ENCODE results near the gene KCNC2.

Gene KCNC2

GRCh38 chr12:75103822-75104221 lies 105.8 kb downstream of the KCNC2 start:
- no peaks in the 10 kb centered on the region for H3K4me1 ChIP-seq (ENCODE audit: control insufficient read depth, insufficient read depth, low read length)
- no peak overlapping the region for H3K9ac ChIP-seq (ENCODE audit: low read depth, low read length)
- H3K9me3 ChIP-seq (ENCODE audit: control insufficient read depth, insufficient read depth, low read length): no peaks in the 10 kb centered on the region
- no peaks in the 10 kb centered on the region for H3K27me3 ChIP-seq (ENCODE audit: control insufficient read depth, insufficient read depth, low read length)
- H3K36me3 ChIP-seq (ENCODE audit: control insufficient read depth, insufficient read depth, low read length): no peaks in the 10 kb centered on the region
- H3K4me3 ChIP-seq (ENCODE audit: low read depth, low read length): no peak overlapping the region

- H3K4me3 ChIP-seq (ENCODE audit: low read depth, low read length): no peak overlapping the region
- no peaks in the 10 kb centered on the region for H3K27me3 ChIP-seq (ENCODE audit: control insufficient read depth, insufficient read depth, low read length)
- H3K36me3 ChIP-seq (ENCODE audit: control insufficient read depth, insufficient read depth, low read length): no peaks in the 10 kb centered on the region
- H3K9ac ChIP-seq (ENCODE audit: low read depth, low read length): no peak overlapping the region
- H3K4me1 ChIP-seq (ENCODE audit: control insufficient read depth, insufficient read depth, low read length): no peaks in the 10 kb centered on the region
- no peaks in the 10 kb centered on the region for H3K9me3 ChIP-seq (ENCODE audit: control insufficient read depth, insufficient read depth, low read length)
Measured at GRCh38 chr12:75101781-75102180, 107.9 kb downstream of the KCNC2 start.

- Histone ChIP-seq H3K9me3 (ENCODE audit: control insufficient read depth, insufficient read depth, low read length) (no peaks in the 10 kb centered on the region), H3K9ac (ENCODE audit: low read depth, low read length) (no peak overlapping the region), H3K36me3 (ENCODE audit: control insufficient read depth, insufficient read depth, low read length) (no peaks in the 10 kb centered on the region), H3K4me3 (ENCODE audit: low read depth, low read length) (no peak overlapping the region), H3K27me3 (ENCODE audit: control insufficient read depth, insufficient read depth, low read length) (no peaks in the 10 kb centered on the region), H3K4me1 (ENCODE audit: control insufficient read depth, insufficient read depth, low read length) (no peaks in the 10 kb centered on the region)
Measured at GRCh38 chr12:75099210-75099609, 110.4 kb downstream of the KCNC2 start.

- Histone ChIP-seq H3K4me3 (ENCODE audit: low read depth, low read length) (no peak overlapping the region), H3K36me3 (ENCODE audit: control insufficient read depth, insufficient read depth, low read length) (no peaks in the 10 kb centered on the region), H3K9ac (ENCODE audit: low read depth, low read length) (no peak overlapping the region)
Measured at GRCh38 chr12:75097003-75097402, 112.6 kb downstream of the KCNC2 start.

GRCh38 chr12:75087654-75088053 lies 122.0 kb downstream of the KCNC2 start:
- no peak overlapping the region for H3K4me3 ChIP-seq (ENCODE audit: low read depth, low read length)
- no peak overlapping the region for H3K9ac ChIP-seq (ENCODE audit: low read depth, low read length)
- H3K4me1 ChIP-seq (ENCODE audit: control insufficient read depth, insufficient read depth, low read length): no peaks in the 10 kb centered on the region
- no peaks in the 10 kb centered on the region for H3K9me3 ChIP-seq (ENCODE audit: control insufficient read depth, insufficient read depth, low read length)
- no peaks in the 10 kb centered on the region for H3K27me3 ChIP-seq (ENCODE audit: control insufficient read depth, insufficient read depth, low read length)
- H3K36me3 ChIP-seq (ENCODE audit: control insufficient read depth, insufficient read depth, low read length): no peaks in the 10 kb centered on the region

More at GRCh38 chr12:75097003-75097402, 112.6 kb downstream of the KCNC2 start:
- Histone ChIP-seq H3K27me3 (ENCODE audit: control insufficient read depth, insufficient read depth, low read length) (no peaks in the 10 kb centered on the region), H3K9me3 (ENCODE audit: control insufficient read depth, insufficient read depth, low read length) (no peaks in the 10 kb centered on the region), H3K4me1 (ENCODE audit: control insufficient read depth, insufficient read depth, low read length) (no peaks in the 10 kb centered on the region)

- Histone ChIP-seq H3K9me3 (ENCODE audit: control insufficient read depth, insufficient read depth, low read length) (no peaks in the 10 kb centered on the region), H3K4me3 (ENCODE audit: low read depth, low read length) (no peak overlapping the region), H3K9ac (ENCODE audit: low read depth, low read length) (no peak overlapping the region), H3K36me3 (ENCODE audit: control insufficient read depth, insufficient read depth, low read length) (no peaks in the 10 kb centered on the region), H3K27me3 (ENCODE audit: control insufficient read depth, insufficient read depth, low read length) (no peaks in the 10 kb centered on the region), H3K4me1 (ENCODE audit: control insufficient read depth, insufficient read depth, low read length) (no peaks in the 10 kb centered on the region)
Measured at GRCh38 chr12:75086091-75087038, 123.3 kb downstream of the KCNC2 start.

GRCh38 chr12:75081305-75081704 lies 128.3 kb downstream of the KCNC2 start:
- Histone ChIP-seq H3K9me3 (ENCODE audit: control insufficient read depth, insufficient read depth, low read length) (no peaks in the 10 kb centered on the region), H3K27me3 (ENCODE audit: control insufficient read depth, insufficient read depth, low read length) (no peaks in the 10 kb centered on the region), H3K4me1 (ENCODE audit: control insufficient read depth, insufficient read depth, low read length) (no peaks in the 10 kb centered on the region), H3K9ac (ENCODE audit: low read depth, low read length) (no peak overlapping the region), H3K4me3 (ENCODE audit: low read depth, low read length) (no peak overlapping the region), H3K36me3 (ENCODE audit: control insufficient read depth, insufficient read depth, low read length) (no peaks in the 10 kb centered on the region)

- H3K9ac ChIP-seq (ENCODE audit: low read depth, low read length): no peak overlapping the region
Measured at GRCh38 chr12:75080582-75080981, 129.1 kb downstream of the KCNC2 start.

GRCh38 chr12:75065482-75065881 lies 144.2 kb downstream of the KCNC2 start:
- no peak overlapping the region for H3K4me3 ChIP-seq (ENCODE audit: low read depth, low read length)
- H3K27me3 ChIP-seq (ENCODE audit: control insufficient read depth, insufficient read depth, low read length): no peaks in the 10 kb centered on the region
- H3K9ac ChIP-seq (ENCODE audit: low read depth, low read length): no peak overlapping the region
- H3K36me3 ChIP-seq (ENCODE audit: control insufficient read depth, insufficient read depth, low read length): no peaks in the 10 kb centered on the region
- no peaks in the 10 kb centered on the region for H3K9me3 ChIP-seq (ENCODE audit: control insufficient read depth, insufficient read depth, low read length)
- no peaks in the 10 kb centered on the region for H3K4me1 ChIP-seq (ENCODE audit: control insufficient read depth, insufficient read depth, low read length)

More at GRCh38 chr12:75080582-75080981, 129.1 kb downstream of the KCNC2 start:
- Histone ChIP-seq H3K4me3 (ENCODE audit: low read depth, low read length) (no peak overlapping the region), H3K4me1 (ENCODE audit: control insufficient read depth, insufficient read depth, low read length) (no peaks in the 10 kb centered on the region), H3K27me3 (ENCODE audit: control insufficient read depth, insufficient read depth, low read length) (no peaks in the 10 kb centered on the region), H3K36me3 (ENCODE audit: control insufficient read depth, insufficient read depth, low read length) (no peaks in the 10 kb centered on the region), H3K9me3 (ENCODE audit: control insufficient read depth, insufficient read depth, low read length) (no peaks in the 10 kb centered on the region)

- no peak overlapping the region for H3K4me3 ChIP-seq (ENCODE audit: low read depth, low read length)
- H3K4me1 ChIP-seq (ENCODE audit: control insufficient read depth, insufficient read depth, low read length): no peaks in the 10 kb centered on the region
- H3K9ac ChIP-seq (ENCODE audit: low read depth, low read length): no peak overlapping the region
- no peaks in the 10 kb centered on the region for H3K27me3 ChIP-seq (ENCODE audit: control insufficient read depth, insufficient read depth, low read length)
- no peaks in the 10 kb centered on the region for H3K9me3 ChIP-seq (ENCODE audit: control insufficient read depth, insufficient read depth, low read length)
- H3K36me3 ChIP-seq (ENCODE audit: control insufficient read depth, insufficient read depth, low read length): no peaks in the 10 kb centered on the region
Measured at GRCh38 chr12:75062691-75063090, 146.9 kb downstream of the KCNC2 start.

- Histone ChIP-seq H3K9ac (ENCODE audit: low read depth, low read length) (no peak overlapping the region), H3K27me3 (ENCODE audit: control insufficient read depth, insufficient read depth, low read length) (no peaks in the 10 kb centered on the region), H3K36me3 (ENCODE audit: control insufficient read depth, insufficient read depth, low read length) (no peaks in the 10 kb centered on the region), H3K4me1 (ENCODE audit: control insufficient read depth, insufficient read depth, low read length) (no peaks in the 10 kb centered on the region), H3K4me3 (ENCODE audit: low read depth, low read length) (no peak overlapping the region), H3K9me3 (ENCODE audit: control insufficient read depth, insufficient read depth, low read length) (no peaks in the 10 kb centered on the region)
Measured at GRCh38 chr12:75058228-75058627, 151.4 kb downstream of the KCNC2 start.

- Histone ChIP-seq H3K36me3 (ENCODE audit: control insufficient read depth, insufficient read depth, low read length) (no peaks in the 10 kb centered on the region), H3K4me1 (ENCODE audit: control insufficient read depth, insufficient read depth, low read length) (no peaks in the 10 kb centered on the region), H3K4me3 (ENCODE audit: low read depth, low read length) (no peak overlapping the region), H3K9me3 (ENCODE audit: control insufficient read depth, insufficient read depth, low read length) (no peaks in the 10 kb centered on the region), H3K9ac (ENCODE audit: low read depth, low read length) (no peak overlapping the region), H3K27me3 (ENCODE audit: control insufficient read depth, insufficient read depth, low read length) (no peaks in the 10 kb centered on the region)
Measured at GRCh38 chr12:75048767-75049166, 160.9 kb downstream of the KCNC2 start.
